ENCODE measurements around the gene MED16.
"Not testable (repeated sequence)": the region's sequence is repeated elsewhere in the genome, so short reads cannot be mapped to it uniquely, and the experiment has no call there.

Gene MED16

GRCh38 chr19:829129-829758, 63.7 kb downstream of the MED16 start:
- Mint-ChIP-seq H3K27ac (no peak overlapping the region), H3K9me3 (no peaks in the 10 kb centered on the region), H3K4me1 (no peaks in the 10 kb centered on the region), H3K4me3 (no peak overlapping the region), H3K36me3 (no peaks in the 10 kb centered on the region)
- no peak for DNase-seq (ENCODE audit: low spot score in 2 of 2)
- no peak for ATAC-seq

- Mint-ChIP-seq H3K36me3 (no peaks in the 10 kb centered on the region), H3K4me3 (no peak within 1 kb of the TSS), H3K4me1 (no peaks in the 10 kb centered on the region), H3K27ac (no peak within 1 kb of the TSS), H3K9me3 (no peaks in the 10 kb centered on the region)
- ATAC-seq (no peak), DNase-seq (ENCODE audit: low spot score in 2 of 2) (no peak)
Measured at GRCh38 chr19:827710-828321, 65.2 kb downstream of the MED16 start, which contains the start of gene AZU1. TSS of gene AZU1 (plus strand) at chr19:827837. CDS start at chr19:827847, 10 bp downstream.

GRCh38 chr19:827314-827709, 65.7 kb downstream of the MED16 start:
- ATAC-seq (no peak), DNase-seq (ENCODE audit: low spot score in 2 of 2) (no peak)
- Mint-ChIP-seq H3K4me3 (no peak overlapping the region), H3K36me3 (no peaks in the 10 kb centered on the region), H3K9me3 (no peaks in the 10 kb centered on the region), H3K4me1 (no peaks in the 10 kb centered on the region), H3K27ac (no peak overlapping the region)

GRCh38 chr19:825897-826644, 66.9 kb downstream of the MED16 start:
- H3K36me3 Mint-ChIP-seq, result no peaks in the 10 kb centered on the region
- no peak overlapping the region for H3K27ac Mint-ChIP-seq
- no peaks in the 10 kb centered on the region for H3K9me3 Mint-ChIP-seq
- DNase-seq (ENCODE audit: low spot score in 2 of 2) (no peak), ATAC-seq (no peak)
- no peaks in the 10 kb centered on the region for H3K4me1 Mint-ChIP-seq
- H3K4me3 Mint-ChIP-seq, result no peak overlapping the region

- H3K9me3 Mint-ChIP-seq, result no peaks in the 10 kb centered on the region
- DNase-seq (ENCODE audit: low spot score in 2 of 2) (no peak), ATAC-seq (no peak)
- no peak overlapping the region for H3K27ac Mint-ChIP-seq
- no peaks in the 10 kb centered on the region for H3K36me3 Mint-ChIP-seq
- no peaks in the 10 kb centered on the region for H3K4me1 Mint-ChIP-seq
- H3K4me3 Mint-ChIP-seq, result no peak overlapping the region
Measured at GRCh38 chr19:824885-825284, 68.1 kb downstream of the MED16 start.

- no peak overlapping the region for H3K27ac Mint-ChIP-seq
Measured at GRCh38 chr19:823565-824121, 69.3 kb downstream of the MED16 start.

GRCh38 chr19:821825-822503, 71.0 kb downstream of the MED16 start, which contains the start of gene PLPPR3:
TSS of gene PLPPR3 (minus strand) at chr19:821955. CDS start at chr19:821559, 396 bp downstream.
- Mint-ChIP-seq H3K4me1 (no peaks in the 10 kb centered on the region), H3K9me3 (no peaks in the 10 kb centered on the region), H3K4me3 (no peak within 1 kb of the TSS), H3K36me3 (peaks cover 3% of the 10 kb centered on the region), H3K27ac (no peak within 1 kb of the TSS)
- ATAC-seq, result no peak
- no peak for DNase-seq (ENCODE audit: low spot score in 2 of 2)

More at GRCh38 chr19:823565-824121, 69.3 kb downstream of the MED16 start:
- DNase-seq (ENCODE audit: low spot score in 2 of 2) (no peak), ATAC-seq (no peak)
- no peak overlapping the region for H3K4me3 Mint-ChIP-seq
- no peaks in the 10 kb centered on the region for H3K36me3 Mint-ChIP-seq
- no peaks in the 10 kb centered on the region for H3K4me1 Mint-ChIP-seq
- H3K9me3 Mint-ChIP-seq, result no peaks in the 10 kb centered on the region

GRCh38 chr19:821231-821824, 71.7 kb downstream of the MED16 start:
- DNase-seq (ENCODE audit: low spot score in 2 of 2) (no peak), ATAC-seq (no peak)
- H3K9me3 Mint-ChIP-seq, result no peaks in the 10 kb centered on the region
- H3K27ac Mint-ChIP-seq, result no peak overlapping the region
- H3K4me3 Mint-ChIP-seq, result no peak overlapping the region
- H3K36me3 Mint-ChIP-seq, result peaks cover 9% of the 10 kb centered on the region
- H3K4me1 Mint-ChIP-seq, result peaks cover 4% of the 10 kb centered on the region

- H3K36me3 Mint-ChIP-seq, result peaks cover 20% of the 10 kb centered on the region
- H3K4me3 Mint-ChIP-seq; H3K27ac Mint-ChIP-seq; ATAC-seq; H3K4me1 Mint-ChIP-seq; DNase-seq (ENCODE audit: low spot score in 2 of 2); H3K9me3 Mint-ChIP-seq: not testable (repeated sequence)
Measured at GRCh38 chr19:820212-820611, 72.8 kb downstream of the MED16 start.
